K562 (cell line): ENCODE results near the gene PPIA. TPM values are rescaled to one million over a fixed set of nuclear protein-coding genes. Genes with fewer than 3 reads are reported as not detected.

Source experiments
- ARID4B ChIP-seq: sonication (generic); formaldehyde crosslinking; IDR thresholded peaks from 2 replicates; pipeline ENCODE4 v1.8.0; 2022; ENCODE audit warnings: mild to moderate bottlenecking, missing genetic modification reagents
- BRF1 ChIP-seq: IDR thresholded peaks from 3 replicates; pipeline ENCODE4 v1.6.1; 2011; ENCODE audit warnings: borderline replicate concordance, mild to moderate bottlenecking; ENCODE audit not compliant: insufficient read length; ENCODE audit errors: extremely low read depth
- GMEB1 ChIP-seq: fragments of 250-450 bp; sonication (Bioruptor Pico); IDR thresholded peaks from 2 replicates; pipeline ENCODE4 v1.4.0; 2020; ENCODE audit warnings: mild to moderate bottlenecking
- MAX ChIP-seq: sonication (generic); formaldehyde crosslinking; IDR thresholded peaks from 2 replicates; pipeline ENCODE4 v1.9.0; 2022; ENCODE audit warnings: mild to moderate bottlenecking, missing genetic modification reagents
- POLR2AphosphoS5 ChIP-seq: IDR thresholded peaks from 2 replicates; pipeline ENCODE4 v1.6.1; 2011; ENCODE audit warnings: mild to moderate bottlenecking, low read depth, low read length, moderate library complexity; ENCODE audit not compliant: control insufficient read depth, insufficient read depth
- RBM25 ChIP-seq: fragments of 200-400 bp; formaldehyde crosslinking; IDR thresholded peaks from 2 replicates; pipeline ENCODE4 v1.6.1; 2018; ENCODE audit warnings: low read length, low read depth, moderate library complexity; ENCODE audit not compliant: severe bottlenecking
- SMAD4 ChIP-seq: fragments of 250-450 bp; sonication (Bioruptor Pico); conservative IDR thresholded peaks from 2 replicates; pipeline ENCODE4 v1.8.0; 2021; ENCODE audit warnings: inconsistent platforms, mild to moderate bottlenecking, moderate library complexity
- TARDBP ChIP-seq: fragments of 450-650 bp; IDR thresholded peaks from 2 replicates; pipeline ENCODE4 v1.6.1; 2016
- XRCC5 ChIP-seq: fragments of 200-400 bp; formaldehyde crosslinking; IDR thresholded peaks from 2 replicates; pipeline ENCODE4 v1.6.1; 2017; ENCODE audit warnings: low read depth, mild to moderate bottlenecking, low read length
- ZBTB17 ChIP-seq: fragments of 450-650 bp; formaldehyde crosslinking; IDR thresholded peaks from 2 replicates; pipeline ENCODE4 v1.4.0; 2020; ENCODE audit warnings: mild to moderate bottlenecking
- ZNF407 ChIP-seq: fragments of 450-650 bp; IDR thresholded peaks from 2 replicates; pipeline ENCODE4 v1.6.1; 2016; ENCODE audit warnings: low read depth
- polyA plus RNA-seq, 8 experiments: library from polyadenylated mRNA; depleted of rRNA in 4 of 8; stranded (reverse) in 5 of 8; unstranded in 3 of 8; fragments of >200 nt; fragmentation: Nextera tagmentation in 2 of 8; fragmentation: Illumina TruSeq in 1 of 8; extraction: Ambion mirVana in 2 of 8; extraction: Trizol in 1 of 8; gene quantifications; 2 replicates each; pipeline versions ENCODE4 v1.2.1 to v1.2.3, GENCODE V29; 2011 to 2014; ENCODE audit warnings: inconsistent platforms in 1 of 8, missing spikeins in 1 of 8
- total RNA-seq, 7 experiments: library from RNA; depleted of rRNA in 6 of 7; stranded (reverse); fragments of >200 nt in 6 of 7; fragmentation: Illumina TruSeq in 2 of 7; extraction: Trizol in 2 of 7; gene quantifications; 2 replicates each; pipeline versions ENCODE4 v1.2.1 to v1.2.3, GENCODE V29; 2011 to 2021; ENCODE audit warnings: low replicate concordance in 1 of 7

Gene PPIA
- total and polyA plus RNA-seq, 9 of the 15 experiments (the other 6 are each of a cell fraction or from before 2014, with no cell fraction given), result 2,583 to 7,504 (median 3,973) TPM

GRCh38 chr7:44748948-44749731 is 47.3 kb upstream of the PPIA start (continued):
- TF ChIP-seq ARID4B (CRISPR knock-in tag) (0 out of 2 replicates have a peak, but pooled peaks have one; percentile 29), BRF1 (no peak), XRCC5 (no peak), ZBTB17 (CRISPR knock-in tag) (peak; percentile 74; the same call in 1 of the 2 replicates), POLR2AphosphoS5 (no peak), SMAD4 (0 out of 2 replicates have a peak, but pooled peaks have one; percentile 13), RBM25 (no peak), TARDBP (no peak), GMEB1 (CRISPR knock-in tag) (no peak), MAX (CRISPR knock-in tag) (0 out of 2 replicates have a peak, but pooled peaks have one; percentile 28), ZNF407 (no peak)
